ENCODE measurements around the gene HTRA3. TPM values are rescaled to one million over a fixed set of nuclear protein-coding genes. Genes with fewer than 3 reads are reported as not detected.

The HTRA3 gene
- total RNA-seq, 2 donors from 2014 or later = 6.0 to 18.9 TPM

GRCh38 chr4:8289956-8290700, 20.6 kb downstream of the HTRA3 start:
- no peak for DNase-seq (ENCODE audit: low spot score)
- H3K27me3 ChIP-seq (replicated peaks; ENCODE audit: insufficient read depth) = no peaks in the 10 kb centered on the region
- TF ChIP-seq, protein P1, sequence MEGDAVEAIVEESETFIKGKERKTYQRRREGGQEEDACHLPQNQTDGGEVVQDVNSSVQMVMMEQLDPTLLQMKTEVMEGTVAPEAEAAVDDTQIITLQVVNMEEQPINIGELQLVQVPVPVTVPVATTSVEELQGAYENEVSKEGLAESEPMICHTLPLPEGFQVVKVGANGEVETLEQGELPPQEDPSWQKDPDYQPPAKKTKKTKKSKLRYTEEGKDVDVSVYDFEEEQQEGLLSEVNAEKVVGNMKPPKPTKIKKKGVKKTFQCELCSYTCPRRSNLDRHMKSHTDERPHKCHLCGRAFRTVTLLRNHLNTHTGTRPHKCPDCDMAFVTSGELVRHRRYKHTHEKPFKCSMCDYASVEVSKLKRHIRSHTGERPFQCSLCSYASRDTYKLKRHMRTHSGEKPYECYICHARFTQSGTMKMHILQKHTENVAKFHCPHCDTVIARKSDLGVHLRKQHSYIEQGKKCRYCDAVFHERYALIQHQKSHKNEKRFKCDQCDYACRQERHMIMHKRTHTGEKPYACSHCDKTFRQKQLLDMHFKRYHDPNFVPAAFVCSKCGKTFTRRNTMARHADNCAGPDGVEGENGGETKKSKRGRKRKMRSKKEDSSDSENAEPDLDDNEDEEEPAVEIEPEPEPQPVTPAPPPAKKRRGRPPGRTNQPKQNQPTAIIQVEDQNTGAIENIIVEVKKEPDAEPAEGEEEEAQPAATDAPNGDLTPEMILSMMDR (IDR thresholded peaks at IDR 0.05) = no peak
- TF ChIP-seq POLR2A (IDR thresholded peaks at IDR 0.05) (no peak), POLR2AphosphoS5 (IDR thresholded peaks at IDR 0.05) (no peak)
- 90% methylated on average over 29 of the region's 29 CpGs for WGBS
- intact Hi-C loops (cut with DNase I) = no loop called here
- H3K4me1 ChIP-seq (replicated peaks) = no peaks in the 10 kb centered on the region
- no peaks in the 10 kb centered on the region for H3K9me3 ChIP-seq
- H3K36me3 ChIP-seq = no peaks in the 10 kb centered on the region
- H3K27ac ChIP-seq = no peak overlapping the region
- no peak overlapping the region for H3K4me3 ChIP-seq

- H3K27ac ChIP-seq = no peak overlapping the region
- 93% methylated on average over 8 of the region's 8 CpGs for WGBS
- intact Hi-C loops (cut with DNase I) = no loop called here
- TF ChIP-seq, protein P1 (IDR thresholded peaks at IDR 0.05) = no peak
- TF ChIP-seq POLR2A (IDR thresholded peaks at IDR 0.05) = no peak
- TF ChIP-seq POLR2AphosphoS5 (IDR thresholded peaks at IDR 0.05) = no peak
- no peaks in the 10 kb centered on the region for H3K9me3 ChIP-seq
- H3K27me3 ChIP-seq (replicated peaks; ENCODE audit: insufficient read depth) = no peaks in the 10 kb centered on the region
- no peak overlapping the region for H3K4me3 ChIP-seq
- no peak for DNase-seq (ENCODE audit: low spot score)
- no peaks in the 10 kb centered on the region for H3K4me1 ChIP-seq (replicated peaks)
- no peaks in the 10 kb centered on the region for H3K36me3 ChIP-seq
Measured at GRCh38 chr4:8290701-8290970, 21.1 kb downstream of the HTRA3 start.

DNA sequence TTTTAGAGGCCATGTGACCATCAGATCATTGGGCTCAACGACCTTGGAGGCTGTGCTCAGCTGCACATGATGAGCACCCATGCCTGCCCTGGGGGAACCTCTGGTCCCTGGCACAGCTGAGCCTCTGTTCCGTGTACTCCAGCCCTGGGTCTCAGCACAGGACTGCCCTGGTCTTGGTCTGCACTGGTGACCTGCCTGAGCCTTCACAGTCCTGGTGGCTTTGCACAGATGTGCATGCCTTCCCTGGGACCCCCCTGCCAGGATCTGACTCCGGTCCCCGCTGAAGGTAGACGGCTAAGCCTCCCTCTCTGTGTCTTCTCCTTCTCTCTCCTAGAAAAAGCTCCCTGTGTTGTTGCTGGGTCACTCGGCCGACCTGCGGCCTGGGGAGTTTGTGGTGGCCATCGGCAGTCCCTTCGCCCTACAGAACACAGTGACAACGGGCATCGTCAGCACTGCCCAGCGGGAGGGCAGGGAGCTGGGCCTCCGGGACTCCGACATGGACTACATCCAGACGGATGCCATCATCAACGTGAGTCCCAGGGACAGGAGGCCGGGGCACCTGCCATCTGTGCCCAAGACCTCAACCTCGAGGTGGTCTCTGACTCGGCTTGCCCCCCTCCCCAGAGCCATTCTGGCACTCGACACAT, 21.6 kb downstream of the HTRA3 start:
- Histone ChIP-seq H3K4me3 (no peak overlapping the region), H3K36me3 (no peaks in the 10 kb centered on the region), H3K4me1 (replicated peaks) (no peaks in the 10 kb centered on the region), H3K27ac (no peak overlapping the region), H3K27me3 (replicated peaks; ENCODE audit: insufficient read depth) (no peaks in the 10 kb centered on the region), H3K9me3 (no peaks in the 10 kb centered on the region)
- TF ChIP-seq, protein P1 (IDR thresholded peaks at IDR 0.05) = no peak
- no peak for TF ChIP-seq POLR2A (IDR thresholded peaks at IDR 0.05)
- no peak for TF ChIP-seq POLR2AphosphoS5 (IDR thresholded peaks at IDR 0.05)
- 85% methylated on average over 19 of the region's 21 CpGs for WGBS
- intact Hi-C loops (cut with DNase I) = no loop called here
- no peak for DNase-seq (ENCODE audit: low spot score)

GRCh38 chr4:8291701-8292477, 22.3 kb downstream of the HTRA3 start:
- Histone ChIP-seq H3K27me3 (replicated peaks; ENCODE audit: insufficient read depth) (no peaks in the 10 kb centered on the region), H3K4me1 (replicated peaks) (no peaks in the 10 kb centered on the region), H3K36me3 (no peaks in the 10 kb centered on the region), H3K4me3 (no peak overlapping the region), H3K9me3 (no peaks in the 10 kb centered on the region), H3K27ac (no peak overlapping the region)
- TF ChIP-seq POLR2A (IDR thresholded peaks at IDR 0.05) (no peak), POLR2AphosphoS5 (IDR thresholded peaks at IDR 0.05) (no peak)
- TF ChIP-seq, protein P1 (IDR thresholded peaks at IDR 0.05) = no peak
- no peak for DNase-seq (ENCODE audit: low spot score)
- WGBS = 90% methylated on average over 19 of the region's 19 CpGs
- intact Hi-C loops (cut with DNase I) = no loop called here
